ACC112 (cell line): ENCODE data around the gene TGFBRAP1.
A peak's percentile ranks its signal among the peaks of the same experiment; 100 is the strongest.

ENCODE experiments used
- H2AFZ ChIP-seq: fragments of 200-600 bp; sonication (generic); one replicate; pipeline ENCODE4 v1.6.0; 2017; ENCODE audit warnings: antibody characterized with exemption, low read length; ENCODE audit not compliant: unreplicated experiment
- H3K27ac ChIP-seq: fragments of 200-600 bp; sonication (generic); 2 replicates; pipeline ENCODE4 v1.5.1; 2014; ENCODE audit warnings: low read depth, mild to moderate bottlenecking, antibody characterized with exemption, low read length, moderate library complexity
- H3K27me3 ChIP-seq: fragments of 200-600 bp; sonication (generic); 2 replicates; pipeline ENCODE4 v1.6.1; 2014; ENCODE audit warnings: mild to moderate bottlenecking, antibody characterized with exemption, low read length, moderate library complexity, mixed read lengths; ENCODE audit not compliant: insufficient read depth
- H3K36me3 ChIP-seq: fragments of 200-600 bp; sonication (generic); 2 replicates; pipeline ENCODE4 v1.6.1; 2016; ENCODE audit warnings: mild to moderate bottlenecking, antibody characterized with exemption, low read length, moderate library complexity, mixed read lengths; ENCODE audit not compliant: insufficient read depth
- H3K4me1 ChIP-seq: fragments of 200-600 bp; sonication (generic); one replicate; pipeline ENCODE4 v1.6.1; 2016; ENCODE audit warnings: low read length, mixed read lengths; ENCODE audit not compliant: insufficient read depth, unreplicated experiment, control insufficient read depth
- H3K4me3 ChIP-seq: fragments of 200-600 bp; sonication (generic); 2 replicates; pipeline ENCODE4 v1.5.1; 2014; ENCODE audit warnings: mild to moderate bottlenecking, low read depth, low read length
- H3K79me2 ChIP-seq: fragments of 200-600 bp; sonication (generic); one replicate; pipeline ENCODE4 v1.6.0; 2016; ENCODE audit warnings: low read length; ENCODE audit not compliant: control insufficient read depth, unreplicated experiment, insufficient read depth

The TGFBRAP1 gene

DNA sequence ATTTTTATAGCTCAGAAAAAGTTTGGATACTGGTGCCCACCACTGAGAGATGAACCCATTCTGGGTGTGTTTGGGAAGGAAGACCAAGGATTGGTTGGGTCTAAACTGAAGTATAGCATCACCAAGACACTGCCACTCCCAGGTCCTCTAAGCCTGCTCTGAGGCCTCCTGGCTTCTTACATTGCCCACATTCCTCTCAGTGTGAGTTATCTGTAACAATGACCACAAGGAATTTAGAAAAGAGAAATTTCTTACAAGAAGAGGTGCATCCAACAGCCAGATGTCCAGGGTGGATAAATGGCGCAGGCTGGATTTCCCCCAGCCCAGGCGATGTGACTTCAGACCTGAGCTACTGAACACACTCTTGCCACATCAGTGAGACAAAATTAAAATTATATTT lies 89.6 kb downstream of the TGFBRAP1 start:
- H3K4me1 ChIP-seq: peaks cover 3% of the 10 kb centered on the region
- no peaks in the 10 kb centered on the region for H3K79me2 ChIP-seq
- H3K4me3 ChIP-seq: no peak overlapping the region
- H3K27ac ChIP-seq: no peak overlapping the region
- no peaks in the 10 kb centered on the region for H3K36me3 ChIP-seq
- H3K27me3 ChIP-seq: peaks cover 9% of the 10 kb centered on the region
- H2AFZ ChIP-seq: no peak overlapping the region

DNA sequence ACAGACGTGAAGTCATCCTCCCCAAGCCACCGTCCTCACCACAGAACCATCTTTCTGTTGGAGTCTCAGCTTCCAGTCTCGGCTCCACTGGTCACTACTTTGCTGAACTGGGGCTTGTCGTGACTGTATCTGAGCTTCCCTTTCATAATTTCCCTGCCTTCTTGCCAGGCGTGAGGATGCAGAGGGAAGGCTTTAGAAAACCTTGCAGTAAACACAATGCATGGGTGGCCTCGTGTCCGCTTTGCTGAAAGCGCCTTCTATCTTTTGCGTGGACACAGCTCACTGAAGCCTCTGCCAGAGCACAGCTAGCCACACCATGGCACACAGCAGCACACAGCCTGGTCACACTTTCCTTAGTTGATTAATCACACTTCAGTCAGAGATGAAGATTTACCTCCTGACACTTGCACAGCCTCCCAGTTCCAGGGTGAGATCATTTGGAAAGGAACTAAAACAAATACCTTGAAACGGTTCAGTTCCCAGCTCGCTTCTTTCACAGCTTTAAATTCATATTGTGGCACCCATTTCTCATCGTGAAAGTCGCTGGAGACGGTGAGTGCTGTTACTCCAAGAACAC lies 90.8 kb downstream of the TGFBRAP1 start:
- Histone ChIP-seq H3K27ac (no peak overlapping the region), H3K79me2 (no peaks in the 10 kb centered on the region)

DNA sequence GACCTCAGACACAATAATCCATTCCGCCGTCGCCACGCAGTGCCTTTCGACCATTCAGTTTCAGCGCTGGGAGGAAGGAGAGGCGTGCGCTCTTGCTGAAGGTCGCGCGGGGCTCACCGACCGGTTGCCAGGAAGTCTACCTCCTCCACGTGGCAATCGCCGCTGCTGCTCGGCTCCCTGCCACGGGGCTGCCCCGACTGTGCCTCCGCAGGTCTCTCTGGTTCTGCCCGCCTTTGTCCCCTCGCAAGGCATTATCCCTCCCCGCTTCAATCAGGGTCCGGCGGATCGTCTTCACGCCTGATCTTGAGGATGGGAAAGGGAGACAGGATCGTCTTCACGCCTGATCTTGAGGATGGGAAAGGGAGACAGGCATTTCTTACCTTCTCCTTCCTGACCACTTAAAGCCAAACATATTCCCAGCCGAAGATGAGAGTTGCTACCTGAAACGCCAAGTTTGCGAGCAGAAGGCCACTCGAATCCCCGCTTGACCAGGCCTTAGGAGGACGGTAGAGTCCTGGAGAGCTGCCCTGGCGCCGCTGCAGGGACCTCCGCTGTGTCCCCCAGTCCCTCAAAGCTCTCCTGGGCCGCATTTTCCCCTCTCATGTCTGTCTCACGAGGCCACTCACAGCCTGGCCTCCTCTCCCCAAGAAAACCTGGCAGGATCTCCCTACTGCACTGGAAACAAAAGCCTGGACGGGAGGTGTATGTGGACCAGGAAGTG lies 92.3 kb downstream of the TGFBRAP1 start:
- H2AFZ ChIP-seq: no peak overlapping the region
- peaks cover 5% of the 10 kb centered on the region for H3K27me3 ChIP-seq
- H3K4me3 ChIP-seq: no peak overlapping the region
- H3K79me2 ChIP-seq: no peaks in the 10 kb centered on the region
- H3K4me1 ChIP-seq: peaks cover 3% of the 10 kb centered on the region
- no peaks in the 10 kb centered on the region for H3K36me3 ChIP-seq
- no peak overlapping the region for H3K27ac ChIP-seq

More for the DNA sequence above, 90.8 kb downstream of the TGFBRAP1 start:
- H3K4me1 ChIP-seq: peaks cover 3% of the 10 kb centered on the region
- H3K4me3 ChIP-seq: no peak overlapping the region
- peaks cover 6% of the 10 kb centered on the region for H3K27me3 ChIP-seq
- peak overlapping the region; percentile 31 for H2AFZ ChIP-seq
- no peaks in the 10 kb centered on the region for H3K36me3 ChIP-seq

GRCh38 chr2:105236060-105236424 lies 93.5 kb downstream of the TGFBRAP1 start:
- Histone ChIP-seq H3K4me1 (peaks cover 3% of the 10 kb centered on the region), H3K4me3 (peak overlapping the region; percentile 32; the same call in 1 of the 2 replicates), H3K79me2 (no peaks in the 10 kb centered on the region), H3K27ac (no peak overlapping the region), H3K36me3 (no peaks in the 10 kb centered on the region), H3K27me3 (peaks cover 10% of the 10 kb centered on the region), H2AFZ (peak overlapping the region; percentile 81)

DNA sequence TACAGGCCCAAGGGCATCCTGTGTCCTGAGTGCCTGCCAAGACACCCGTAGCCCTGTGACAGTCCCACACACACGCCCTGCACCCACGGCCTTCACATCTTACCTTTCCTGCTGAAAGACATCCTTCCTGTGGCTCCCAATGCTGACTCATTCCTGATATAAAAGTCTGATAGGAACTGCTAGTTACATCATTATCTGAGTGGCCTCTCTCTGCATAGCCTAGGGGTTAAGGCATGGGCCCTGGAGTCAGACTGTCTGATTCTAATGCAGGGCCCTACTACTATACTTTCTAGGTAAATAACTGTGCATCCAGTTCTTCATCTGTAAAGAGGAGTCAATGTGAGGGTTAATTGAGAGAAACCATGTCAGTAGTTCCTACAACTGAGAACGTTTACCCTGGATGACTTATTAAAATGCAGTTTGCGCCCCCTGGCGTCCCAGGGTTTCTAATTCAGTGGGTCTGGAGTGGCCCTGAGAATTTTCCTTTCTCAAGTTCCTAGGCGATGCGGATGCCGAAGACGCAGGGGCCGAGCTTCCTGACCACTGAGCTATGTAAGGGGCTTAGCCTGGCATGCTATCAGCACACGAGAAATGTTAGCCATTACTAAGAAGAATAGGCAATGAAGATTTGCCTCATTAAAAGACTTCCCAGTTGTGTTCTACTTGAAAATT lies 94.0 kb downstream of the TGFBRAP1 start:
- H3K79me2 ChIP-seq: no peaks in the 10 kb centered on the region
- peaks cover 13% of the 10 kb centered on the region for H3K27me3 ChIP-seq
- no peaks in the 10 kb centered on the region for H3K36me3 ChIP-seq
- H3K4me1 ChIP-seq: peaks cover 3% of the 10 kb centered on the region
- H3K4me3 ChIP-seq: peak overlapping the region; percentile 32; the same call in 1 of the 2 replicates
- H2AFZ ChIP-seq: peak overlapping the region; percentile 81
- no peak overlapping the region for H3K27ac ChIP-seq

DNA sequence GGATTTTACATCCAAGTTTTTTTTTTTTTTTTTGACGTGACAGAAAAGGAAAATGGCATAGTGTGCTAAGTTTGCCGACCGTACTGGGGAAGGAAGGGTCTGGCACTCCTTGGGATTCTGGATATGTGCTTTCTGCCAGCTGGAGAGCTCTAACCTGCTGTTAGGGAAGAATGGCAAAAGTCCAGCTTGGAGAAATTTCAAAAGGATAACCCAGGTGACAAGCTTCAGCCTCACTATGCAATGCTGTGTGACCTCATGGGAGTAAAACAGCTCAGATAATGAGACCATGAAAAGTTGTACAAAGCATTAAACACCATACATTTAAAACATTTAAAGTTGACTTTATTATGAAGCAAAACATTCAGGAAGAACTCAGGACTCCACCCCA lies 98.3 kb downstream of the TGFBRAP1 start:
- Histone ChIP-seq H3K36me3 (no peaks in the 10 kb centered on the region), H3K27me3 (peaks cover 45% of the 10 kb centered on the region), H3K4me3 (no peak overlapping the region), H3K27ac (no peak overlapping the region), H3K4me1 (no peaks in the 10 kb centered on the region), H3K79me2 (no peaks in the 10 kb centered on the region), H2AFZ (no peak overlapping the region)

DNA sequence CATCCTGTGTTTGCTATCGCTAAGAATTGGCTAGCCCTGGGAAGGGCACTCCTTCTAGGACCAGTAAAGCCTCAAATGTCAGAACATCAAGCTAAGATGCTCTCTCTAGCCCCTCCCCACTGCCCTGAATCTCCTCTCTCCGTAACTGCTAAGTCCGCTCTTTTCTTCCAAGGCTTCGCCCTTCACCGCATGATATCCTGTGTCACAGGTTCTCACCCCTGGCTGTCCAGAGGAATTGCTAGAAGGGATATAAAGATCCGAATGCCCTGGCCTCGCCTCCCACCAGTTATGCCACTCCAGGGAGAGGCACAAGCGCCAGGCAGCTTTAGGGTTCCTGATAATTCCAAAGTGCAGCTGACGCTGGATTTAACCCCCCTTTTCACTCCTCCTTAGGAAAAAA lies 105.1 kb downstream of the TGFBRAP1 start:
- Histone ChIP-seq H3K36me3 (no peaks in the 10 kb centered on the region), H3K4me1 (no peaks in the 10 kb centered on the region), H3K4me3 (no peak overlapping the region), H3K27me3 (peaks cover 88% of the 10 kb centered on the region), H3K27ac (no peak overlapping the region), H2AFZ (no peak overlapping the region), H3K79me2 (no peaks in the 10 kb centered on the region)

DNA sequence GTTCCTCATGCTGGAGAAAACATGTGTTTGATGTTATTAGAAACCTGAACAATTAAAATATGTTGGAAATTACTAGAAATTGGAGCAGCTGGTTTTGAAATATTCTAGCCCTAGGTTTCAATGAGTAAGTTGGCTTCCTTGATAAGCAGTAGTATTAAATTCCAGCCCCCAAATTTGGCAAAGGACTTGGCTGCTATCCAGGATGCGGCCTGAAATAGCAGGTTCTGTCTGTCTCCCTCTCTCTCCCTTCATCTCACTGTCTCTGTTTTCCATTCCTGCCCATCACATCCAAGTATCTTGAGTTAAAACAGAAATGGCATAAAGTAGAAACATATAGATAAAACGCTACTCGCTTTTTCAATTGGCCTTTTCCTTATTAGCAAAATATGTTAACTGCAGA lies 108.9 kb downstream of the TGFBRAP1 start:
- Histone ChIP-seq H3K27ac (no peak overlapping the region), H2AFZ (no peak overlapping the region), H3K79me2 (no peaks in the 10 kb centered on the region), H3K4me1 (no peaks in the 10 kb centered on the region), H3K36me3 (no peaks in the 10 kb centered on the region), H3K27me3 (peaks cover 96% of the 10 kb centered on the region), H3K4me3 (no peak overlapping the region)

GRCh38 chr2:105215586-105216192 lies 113.8 kb downstream of the TGFBRAP1 start:
- H3K36me3 ChIP-seq: no peaks in the 10 kb centered on the region
- no peak overlapping the region for H2AFZ ChIP-seq
- no peak overlapping the region for H3K4me3 ChIP-seq
- H3K79me2 ChIP-seq: no peaks in the 10 kb centered on the region
- no peaks in the 10 kb centered on the region for H3K4me1 ChIP-seq
- H3K27me3 ChIP-seq: peaks cover 59% of the 10 kb centered on the region
- no peak overlapping the region for H3K27ac ChIP-seq
